Dermis microvascular lymphatic vessel endothelial cell (primary cell): ENCODE measurements around the gene FBXW5. TPM values are rescaled to one million over a fixed set of nuclear protein-coding genes. Genes with fewer than 3 reads are reported as not detected.

ENCODE experiments used
- DNase-seq, 2 donors: peaks; one replicate each; pipeline versions ENCODE4 v3.0.0 to v3.0.0-alpha.2; 2010; ENCODE audit warnings: low read depth in 2 of 2
- total RNA-seq: library from RNA; depleted of rRNA; stranded (reverse); fragments of >200 nt; gene quantifications from 2 replicates; pipeline ENCODE4 v1.2.1, GENCODE V29; 2014

FBXW5 gene
- total RNA-seq, 1 donor from 2014 or later: 130 TPM

DNA sequence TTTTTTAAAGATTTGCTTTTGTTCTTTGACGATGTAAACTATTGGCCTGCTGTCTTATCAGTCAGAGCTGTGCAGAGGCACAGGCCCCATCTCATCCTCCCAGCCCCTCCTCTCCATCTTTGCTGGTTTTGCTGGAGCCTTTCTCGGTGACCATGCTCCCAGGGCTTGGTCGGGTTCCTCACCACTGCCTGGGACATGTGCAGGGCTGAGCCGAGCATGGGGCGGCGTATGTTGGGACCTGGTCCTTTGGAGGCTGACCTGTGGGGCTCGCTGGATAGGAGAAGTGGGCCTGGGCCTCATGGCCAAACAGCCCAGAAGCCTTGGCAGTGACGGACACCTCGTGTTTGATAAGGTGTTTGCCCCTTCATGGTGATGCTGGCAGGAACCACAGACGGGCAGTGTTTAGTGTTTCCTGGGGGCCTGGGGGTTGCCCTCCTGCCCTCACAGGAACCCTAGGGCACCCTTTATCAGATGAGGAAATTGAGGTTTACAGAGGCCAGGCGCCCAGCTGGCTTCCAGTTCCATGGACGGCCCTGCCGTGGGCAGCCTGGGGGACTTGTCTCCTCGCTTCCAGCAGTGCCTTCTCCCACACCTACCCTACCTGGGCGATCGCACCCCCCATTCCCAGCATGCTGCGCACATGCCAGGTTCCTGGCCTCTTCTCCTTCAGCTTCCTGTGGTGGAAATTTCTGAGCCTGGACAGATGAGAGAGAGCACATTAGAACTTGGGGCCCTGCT is 30.7 kb downstream of the FBXW5 start:
- no peak for DNase-seq

DNA sequence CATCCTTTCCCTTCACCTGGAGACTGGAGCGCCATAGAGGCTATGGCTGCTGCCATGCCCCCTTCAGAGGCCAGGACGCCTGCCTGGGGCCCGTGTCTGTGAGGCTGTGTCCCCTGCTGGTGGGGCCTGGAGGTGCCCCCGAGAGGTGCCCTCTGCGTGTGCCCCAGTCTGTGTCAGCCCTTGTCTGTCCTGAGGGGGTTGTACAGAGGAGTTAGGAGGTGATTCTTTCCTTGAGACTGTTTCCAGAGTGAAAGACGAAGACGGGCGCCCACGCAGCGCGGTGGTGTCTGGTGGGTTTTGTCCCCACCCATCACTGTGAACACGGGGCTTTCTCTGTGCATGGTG is 33.7 kb downstream of the FBXW5 start:
- DNase-seq: no peak

DNA sequence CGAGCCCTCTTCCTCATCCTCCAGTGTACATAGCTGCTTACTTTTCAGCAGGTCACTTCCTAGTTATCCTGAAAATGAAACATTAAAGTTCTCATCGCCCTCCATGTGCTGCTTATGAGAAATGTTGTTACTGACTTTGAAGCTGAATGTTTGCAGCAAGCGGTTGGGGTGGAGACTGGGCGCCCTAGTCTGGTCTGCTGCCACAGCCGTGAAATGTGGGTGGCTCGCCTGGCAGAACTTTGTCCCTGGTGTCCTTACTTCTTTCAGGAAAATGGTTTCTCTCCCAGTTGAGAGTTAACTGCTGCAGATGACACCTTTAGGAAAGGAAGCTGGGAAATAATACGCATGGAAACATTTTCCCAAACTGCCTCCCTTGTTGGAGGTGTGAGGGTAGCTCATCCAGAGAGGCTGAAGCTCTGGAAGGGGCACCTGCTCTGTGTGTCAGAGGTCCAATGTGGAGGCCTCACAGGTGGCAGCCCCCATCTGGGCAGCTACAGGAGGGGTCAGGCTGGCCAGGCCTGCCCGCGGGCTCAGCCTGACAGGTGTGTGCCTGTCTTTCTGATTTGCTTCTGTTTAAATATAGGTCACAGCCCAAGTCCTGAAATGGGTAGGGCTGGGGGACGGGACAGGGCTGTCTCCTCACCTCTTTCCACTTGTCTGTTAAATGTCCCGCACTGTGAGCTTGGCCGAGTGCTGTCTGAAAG is 34.2 kb downstream of the FBXW5 start:
- no peak for DNase-seq

DNA sequence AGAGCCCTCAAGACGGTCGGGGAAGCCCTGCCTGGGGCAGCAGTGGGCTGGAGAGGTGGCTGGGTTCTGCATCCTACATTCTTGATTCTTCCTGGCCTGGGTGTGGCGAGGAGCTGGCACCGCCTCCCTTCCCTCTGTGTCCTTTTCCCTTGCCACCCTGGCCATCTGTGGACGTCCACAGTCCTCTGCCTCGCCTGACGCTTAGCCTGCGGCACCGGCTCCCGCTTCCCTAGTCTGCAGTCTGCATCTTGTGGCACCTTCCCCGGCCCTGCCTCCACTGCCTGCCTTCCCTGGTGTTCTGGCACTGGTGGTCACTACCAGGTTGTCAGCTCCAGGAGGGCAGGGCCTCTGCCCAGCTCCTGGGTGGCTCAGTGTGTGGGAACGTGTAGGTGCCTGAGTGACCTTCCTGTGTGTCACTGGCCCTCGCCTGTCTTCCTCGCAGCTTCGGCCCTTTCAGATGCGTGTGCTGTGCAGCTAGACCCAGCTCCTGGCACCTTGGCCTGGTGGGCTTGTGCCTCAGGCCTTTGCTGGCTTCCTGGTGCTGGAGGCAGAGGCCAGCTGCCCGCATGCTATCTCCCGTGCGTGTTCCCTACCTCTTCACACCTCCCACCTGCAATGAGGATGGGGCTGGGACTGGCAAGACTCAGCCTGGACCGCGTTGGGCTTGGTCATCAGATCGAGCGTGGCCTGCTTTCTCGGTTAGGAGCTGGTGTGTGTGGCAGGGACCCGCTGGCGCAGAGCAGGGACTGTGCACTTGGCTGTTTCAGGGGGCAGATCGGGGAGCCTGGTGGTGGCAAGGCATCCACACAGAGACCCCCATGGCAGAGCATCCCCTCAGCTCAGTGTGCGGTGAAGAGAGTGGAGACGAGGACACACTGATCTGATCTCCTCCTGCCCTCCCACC is 37.3 kb downstream of the FBXW5 start:
- no peak for DNase-seq

DNA sequence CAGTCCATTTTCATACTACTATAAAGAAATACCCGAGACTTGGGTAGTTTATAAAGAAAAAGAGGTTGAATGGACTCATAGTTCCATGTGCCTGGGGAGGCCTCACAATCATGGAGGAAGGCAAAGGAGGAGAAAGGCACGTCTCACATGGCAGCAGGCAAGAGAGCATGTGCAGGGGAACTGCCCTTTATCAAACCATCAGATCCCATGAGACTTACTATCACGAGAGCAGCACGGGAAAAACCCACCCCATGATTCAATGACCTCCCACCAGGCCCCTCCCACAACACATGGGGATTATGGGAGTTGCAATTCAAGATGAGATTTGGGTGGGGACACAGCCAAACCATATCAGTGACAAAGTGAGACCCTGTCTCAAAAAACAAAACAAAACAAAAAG is 38.3 kb downstream of the FBXW5 start:
- no peak for DNase-seq

DNA sequence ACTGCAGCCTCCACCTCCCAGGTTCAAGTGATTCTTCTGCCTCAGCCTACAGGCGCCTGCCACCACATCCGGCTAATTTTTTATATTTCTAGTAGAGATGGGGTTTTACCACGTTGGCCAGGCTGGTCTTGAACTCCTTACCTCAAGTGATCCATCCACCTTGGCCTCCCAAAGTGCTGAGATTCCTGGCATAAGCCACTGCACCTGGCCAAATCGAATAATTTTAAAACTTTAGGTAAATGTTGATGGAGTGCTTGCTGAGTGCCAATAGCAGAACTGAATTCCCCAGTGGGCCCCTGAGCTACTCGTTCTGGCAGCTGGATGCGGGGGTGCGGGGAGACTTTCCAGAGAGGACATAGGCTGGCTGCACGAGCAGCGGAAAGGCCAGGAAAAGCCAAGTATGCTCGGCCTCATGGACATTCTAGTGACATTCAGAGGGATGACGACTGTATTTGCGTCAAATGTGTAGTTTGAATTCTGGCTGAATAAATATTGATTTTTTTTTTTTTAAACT is 41.4 kb downstream of the FBXW5 start:
- peak in 1 of 2 donors; percentile 72 for DNase-seq

DNA sequence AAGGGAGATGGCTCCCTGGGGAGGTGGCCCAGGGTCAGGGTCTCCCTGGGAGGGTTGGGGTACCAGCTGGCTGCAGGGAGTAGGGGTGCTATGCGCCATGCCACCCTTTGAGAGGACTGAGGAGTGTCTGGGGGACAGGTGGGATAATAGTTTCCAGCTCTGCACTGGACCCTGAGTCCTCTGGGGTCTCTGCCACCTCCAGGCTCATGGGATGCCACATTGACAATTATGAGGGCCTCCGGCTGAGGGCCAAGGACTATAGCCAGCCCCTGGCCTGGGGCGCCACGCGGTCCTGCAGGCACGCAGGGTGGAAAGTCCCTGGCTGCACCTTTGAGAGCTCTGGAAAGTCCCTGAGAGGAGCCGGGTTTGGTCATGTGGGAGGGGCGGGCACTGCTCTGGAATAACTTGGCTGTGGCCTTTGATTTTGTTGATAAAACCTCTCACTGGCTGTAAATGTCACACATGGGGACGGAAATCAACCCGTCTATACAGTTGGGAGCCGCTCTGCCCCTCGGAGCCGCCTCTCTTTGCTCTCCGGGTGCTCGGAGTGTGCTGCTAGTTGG is 42.2 kb downstream of the FBXW5 start:
- peak; percentile 87 to 94 for DNase-seq

DNA sequence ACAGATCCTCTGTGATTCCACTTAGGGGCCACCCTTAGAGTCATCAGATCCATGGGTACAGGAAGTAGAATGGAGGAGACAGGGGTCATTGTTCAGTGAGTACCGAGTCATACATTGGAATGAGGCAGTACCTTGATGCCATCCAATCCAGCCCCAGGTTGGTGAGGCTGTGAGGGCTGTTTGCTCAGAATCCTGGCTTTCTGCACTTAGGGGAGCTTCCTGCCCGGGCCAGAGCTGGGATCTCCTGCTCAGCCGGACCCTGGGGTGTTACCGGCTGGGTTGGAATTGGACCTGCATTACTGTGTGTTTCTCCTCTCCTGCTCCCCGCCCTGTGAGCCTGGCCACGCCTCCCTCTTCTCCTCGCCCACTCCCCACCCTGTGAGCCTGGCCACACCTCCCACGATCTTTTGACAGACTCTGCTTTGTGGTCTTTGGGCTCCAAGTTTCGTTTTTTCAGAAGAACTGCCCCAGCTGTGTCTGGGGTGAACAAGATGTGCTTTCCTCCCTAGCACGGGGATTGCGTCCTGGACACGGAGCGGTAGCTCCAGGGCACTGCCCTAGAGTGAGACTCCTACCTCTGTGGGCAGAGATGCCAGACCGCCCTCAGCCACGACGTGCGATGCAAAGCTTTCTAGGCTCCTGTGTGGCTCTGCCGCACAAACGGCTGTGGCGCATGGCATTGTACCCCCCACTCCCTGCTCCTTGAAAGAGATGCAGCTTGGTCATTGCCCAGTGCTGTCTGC is 42.9 kb downstream of the FBXW5 start:
- peak in 1 of 2 donors; percentile 92 for DNase-seq

DNA sequence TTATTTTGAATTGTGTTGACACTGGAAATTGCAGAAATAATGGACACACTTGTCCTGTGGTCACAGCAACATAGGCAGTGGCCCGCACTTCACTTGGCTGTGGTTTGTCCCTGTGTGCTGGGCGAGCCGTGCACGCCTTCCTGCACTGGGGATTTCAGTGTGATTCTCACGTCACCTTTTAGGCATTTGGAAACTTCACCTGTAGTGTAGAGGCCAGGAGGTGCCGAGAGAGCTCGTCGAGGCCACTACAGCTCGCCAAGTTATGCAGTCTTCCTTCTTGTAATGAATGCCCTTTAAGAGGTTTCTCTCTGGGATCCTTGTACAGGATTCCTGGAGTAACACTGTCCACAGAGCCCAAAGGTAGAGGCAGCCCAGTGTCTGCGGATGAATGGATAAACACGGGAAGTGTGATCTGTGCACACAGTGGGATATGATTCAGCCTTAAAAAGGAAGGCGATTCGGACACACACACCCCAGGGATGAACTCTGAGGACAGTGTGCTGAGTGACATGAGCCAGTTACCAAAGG is 43.5 kb downstream of the FBXW5 start:
- DNase-seq: peak in 1 of 2 donors; percentile 87

DNA sequence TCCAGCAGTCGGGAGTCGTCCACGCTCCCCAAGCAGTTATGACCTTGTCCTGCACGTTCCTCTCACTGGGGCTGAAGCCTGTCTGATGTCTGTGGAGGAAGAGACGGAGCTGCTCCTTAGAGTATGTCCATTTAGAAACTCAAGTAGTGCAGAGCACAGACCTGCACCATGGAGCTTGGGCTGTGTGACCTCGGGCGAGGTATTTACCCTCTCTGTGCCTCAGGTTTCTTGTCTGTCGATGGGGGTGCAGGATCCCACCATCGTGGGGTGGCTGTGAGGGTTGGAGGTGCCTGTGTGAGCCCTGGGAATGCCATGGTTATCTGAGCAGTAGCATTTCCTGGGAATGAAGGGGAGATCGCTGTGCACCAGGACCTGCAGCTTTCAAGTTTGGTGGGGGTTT is 44.0 kb downstream of the FBXW5 start:
- DNase-seq: no peak

DNA sequence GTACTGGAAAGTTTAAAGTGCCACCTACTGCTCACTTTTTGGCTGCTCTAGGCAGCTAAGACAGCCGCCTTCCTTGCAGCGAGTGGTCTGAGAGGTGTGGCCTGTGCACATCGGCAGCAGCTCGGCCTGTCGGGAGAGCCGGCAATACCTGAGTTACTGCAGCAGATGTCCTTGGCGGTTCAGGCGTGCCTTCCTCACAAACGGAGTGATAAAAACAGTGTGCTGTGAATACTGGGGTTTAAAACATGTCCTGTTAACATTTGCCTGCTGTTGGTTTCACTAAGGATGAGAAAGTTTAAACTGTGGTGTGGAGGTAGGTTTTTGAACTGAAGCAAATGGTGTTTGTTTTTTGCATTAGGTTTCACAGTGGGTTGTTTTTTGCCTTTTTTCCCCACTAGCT is 45.3 kb downstream of the FBXW5 start:
- no peak for DNase-seq

DNA sequence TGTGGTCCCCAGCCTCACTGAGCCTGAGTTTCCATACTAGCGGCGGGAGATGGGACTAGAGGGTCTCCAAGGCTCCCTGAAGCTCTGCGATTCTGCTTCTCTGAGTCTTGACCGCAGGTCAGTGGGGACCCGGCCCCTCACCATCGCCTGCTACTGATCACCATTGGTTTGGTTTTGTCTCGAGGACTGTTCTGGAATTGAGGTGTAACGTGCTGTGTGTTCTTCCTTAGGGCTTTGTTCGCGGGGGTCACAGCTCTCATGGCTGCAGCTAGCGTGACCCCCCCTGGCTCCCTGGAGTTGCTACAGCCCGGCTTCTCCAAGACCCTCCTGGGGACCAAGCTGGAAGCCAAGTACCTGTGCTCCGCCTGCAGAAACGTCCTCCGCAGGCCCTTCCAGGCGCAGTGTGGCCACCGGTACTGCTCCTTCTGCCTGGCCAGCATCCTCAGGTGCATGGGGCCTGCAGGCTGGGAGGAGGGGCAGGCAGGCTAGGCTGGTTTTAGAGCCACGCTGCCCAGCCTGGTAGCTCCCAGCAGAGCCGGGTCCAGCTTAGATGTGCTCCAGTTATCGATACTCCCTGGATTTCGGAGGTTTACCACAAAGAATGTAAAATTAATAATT is 45.9 kb downstream of the FBXW5 start:
- no peak for DNase-seq

DNA sequence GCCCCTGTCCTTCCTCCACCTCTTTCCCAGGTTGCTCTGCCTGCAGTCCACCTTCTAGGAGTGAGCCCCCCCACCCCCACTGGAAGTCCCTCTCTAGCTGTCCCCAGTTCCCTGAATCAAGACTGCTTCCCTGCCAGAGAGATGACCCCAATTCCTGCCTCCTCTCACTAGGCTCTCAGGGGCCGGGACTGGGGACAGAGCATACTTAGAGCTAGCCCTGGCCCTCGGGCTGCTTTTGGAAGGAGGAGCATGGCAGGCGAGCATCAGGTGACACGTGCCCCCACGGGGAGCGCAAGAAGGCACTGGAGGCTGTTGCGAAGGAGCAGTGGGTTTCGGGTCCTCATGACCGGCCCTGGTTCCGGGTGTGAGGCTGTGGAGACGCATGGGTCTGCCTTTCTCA is 48.5 kb downstream of the FBXW5 start:
- no peak for DNase-seq

DNA sequence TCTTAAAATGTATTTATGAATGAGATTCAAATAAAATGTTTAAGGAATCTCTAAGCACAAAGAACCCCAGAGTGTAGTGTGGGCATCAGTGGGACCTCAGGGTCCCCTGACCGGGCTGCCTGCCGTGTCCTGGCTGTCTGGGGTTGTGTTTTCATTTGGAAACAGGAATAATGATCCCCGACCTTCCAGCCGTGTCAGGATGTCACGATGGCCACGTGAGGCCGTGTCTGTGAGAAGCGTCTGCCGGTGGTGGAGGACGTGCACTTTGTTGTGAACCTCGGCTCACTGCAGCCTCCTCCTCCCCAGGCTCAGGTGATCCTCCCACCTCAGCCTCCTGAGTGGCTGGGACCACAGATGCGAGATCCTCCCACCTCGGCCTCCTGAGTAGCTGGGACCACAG is 53.9 kb downstream of the FBXW5 start:
- no peak for DNase-seq

Other genes with a start within 250 kb of the FBXW5 start
- gene DIPK1B, start 232.2 kb downstream of the FBXW5 start, total RNA-seq: 70.8 and 93.8 TPM in 2 replicates
- 0.13 TPM in 1 of 2 replicates, not detected in the other for gene LCN10, start 201.8 kb downstream of the FBXW5 start, total RNA-seq
- 0.13 TPM in 1 of 2 replicates, not detected in the other for gene LCN6, start 196.2 kb downstream of the FBXW5 start, total RNA-seq
- gene LCN8, start 186.5 kb downstream of the FBXW5 start, total RNA-seq: not detected in 2 replicates
- 0.13 TPM in 1 of 2 replicates, not detected in the other for gene LCN15, start 180.2 kb downstream of the FBXW5 start, total RNA-seq
- 54.1 and 58.8 TPM in 2 replicates for gene TMEM141, start 153.4 kb downstream of the FBXW5 start, total RNA-seq
- 0.26 and 0.51 TPM in 2 replicates for gene CCDC183, start 148.4 kb downstream of the FBXW5 start, total RNA-seq
- 51.1 and 67.6 TPM in 2 replicates for gene RABL6, start 136.8 kb downstream of the FBXW5 start, total RNA-seq
- 0.51 and 0.89 TPM in 2 replicates for gene AJM1, start 102.3 kb downstream of the FBXW5 start, total RNA-seq
- gene PHPT1, start 95.3 kb downstream of the FBXW5 start, total RNA-seq: 207 and 242 TPM in 2 replicates
- gene MAMDC4, start 92.4 kb downstream of the FBXW5 start, total RNA-seq: 0.64 and 1.1 TPM in 2 replicates
- 236 and 240 TPM in 2 replicates for gene EDF1, start 78.4 kb downstream of the FBXW5 start, total RNA-seq
- 13.0 and 21.9 TPM in 2 replicates for gene TRAF2, start 58.2 kb downstream of the FBXW5 start, total RNA-seq
- gene C8G, start 505 bp upstream of the FBXW5 start, total RNA-seq: 0.51 and 0.77 TPM in 2 replicates
- not detected in 2 replicates for gene LCN12, start 7.5 kb upstream of the FBXW5 start, total RNA-seq
- gene PTGDS, start 32.8 kb upstream of the FBXW5 start, total RNA-seq: 0.13 and 0.25 TPM in 2 replicates
- gene LCNL1, start 38.3 kb upstream of the FBXW5 start, total RNA-seq: not detected in 2 replicates
- gene PAXX, start 47.7 kb upstream of the FBXW5 start, total RNA-seq: 6.7 and 8.5 TPM in 2 replicates
- not detected in 2 replicates for gene CLIC3, start 51.8 kb upstream of the FBXW5 start, total RNA-seq
- 4.5 and 9.9 TPM in 2 replicates for gene ABCA2, start 83.5 kb upstream of the FBXW5 start, total RNA-seq
- not detected in 2 replicates for gene FUT7, start 87.3 kb upstream of the FBXW5 start, total RNA-seq
- gene NPDC1, start 101.4 kb upstream of the FBXW5 start, total RNA-seq: 10.0 and 14.4 TPM in 2 replicates
- not detected in 2 replicates for gene ENTPD2, start 109.3 kb upstream of the FBXW5 start, total RNA-seq
- 5.1 and 10.3 TPM in 2 replicates for gene SAPCD2, start 125.8 kb upstream of the FBXW5 start, total RNA-seq
- gene UAP1L1, start 132.8 kb upstream of the FBXW5 start, total RNA-seq: 12.8 and 30.1 TPM in 2 replicates
- gene MAN1B1, start 142.2 kb upstream of the FBXW5 start, total RNA-seq: 42.7 and 56.8 TPM in 2 replicates
- gene DPP7, start 170.0 kb upstream of the FBXW5 start, total RNA-seq: 66.8 and 112 TPM in 2 replicates
- gene GRIN1, start 194.4 kb upstream of the FBXW5 start, total RNA-seq: 0.13 TPM in 1 of 2 replicates, not detected in the other
- 0.13 TPM in 1 of 2 replicates, not detected in the other for gene LRRC26, start 225.3 kb upstream of the FBXW5 start, total RNA-seq
- gene TMEM210, start 227.3 kb upstream of the FBXW5 start, total RNA-seq: not detected in 2 replicates
- gene ANAPC2, start 243.8 kb upstream of the FBXW5 start, total RNA-seq: 15.1 and 22.1 TPM in 2 replicates
- 90.5 and 93.1 TPM in 2 replicates for gene SSNA1, start 243.9 kb upstream of the FBXW5 start, total RNA-seq